HepG2 (cell line): ENCODE data around the gene DPP3. TPM values are rescaled to one million over a fixed set of nuclear protein-coding genes. Genes with fewer than 3 reads are reported as not detected.

ENCODE experiments used
- ARNT ChIP-seq: fragments of 450-650 bp; IDR thresholded peaks from 2 replicates; pipeline ENCODE4 v1.6.1; 2017
- ATF2 ChIP-seq: sonication (generic); formaldehyde crosslinking; IDR thresholded peaks from 2 replicates; pipeline ENCODE4 v1.4.0; 2020; ENCODE audit warnings: missing genetic modification reagents
- BRD4 ChIP-seq: sonication (generic); formaldehyde crosslinking; IDR thresholded peaks from 2 replicates; pipeline ENCODE4 v1.4.0; 2020; ENCODE audit warnings: missing genetic modification reagents
- ESRRA ChIP-seq: sonication (generic); formaldehyde crosslinking; IDR thresholded peaks from 2 replicates; pipeline ENCODE4 v1.5.1; 2020; ENCODE audit warnings: mild to moderate bottlenecking, low read depth, missing genetic modification reagents
- FOXK2 ChIP-seq: fragments of 450-650 bp; IDR thresholded peaks from 2 replicates; pipeline ENCODE4 v1.6.1; 2016
- FOXP4 ChIP-seq: sonication (generic); formaldehyde crosslinking; IDR thresholded peaks from 2 replicates; pipeline ENCODE4 v1.4.0; 2020; ENCODE audit warnings: missing genetic modification reagents
- HMG20A ChIP-seq: IDR thresholded peaks from 2 replicates; pipeline ENCODE4 v1.6.1; 2016; ENCODE audit warnings: borderline replicate concordance
- HNRNPL ChIP-seq: fragments of 200-400 bp; formaldehyde crosslinking; IDR thresholded peaks from 2 replicates; pipeline ENCODE4 v1.6.1; 2017; ENCODE audit warnings: mild to moderate bottlenecking, low read depth, low read length
- HOMEZ ChIP-seq: IDR thresholded peaks from 2 replicates; pipeline ENCODE4 v1.6.1; 2016; ENCODE audit warnings: low read depth
- LBX2 ChIP-seq: sonication (generic); formaldehyde crosslinking; IDR thresholded peaks from 2 replicates; pipeline ENCODE4 v1.5.0; 2020; ENCODE audit warnings: missing genetic modification reagents, mild to moderate bottlenecking, borderline replicate concordance
- MAFF ChIP-seq: IDR thresholded peaks from 2 replicates; pipeline ENCODE4 v1.6.1; 2011; ENCODE audit warnings: low read depth, low read length, improper control_type of control experiment
- MYC ChIP-seq: sonication (generic); formaldehyde crosslinking; IDR thresholded peaks from 2 replicates; pipeline ENCODE4 v1.9.0; 2021; ENCODE audit warnings: missing genetic modification reagents, borderline replicate concordance
- RBM39 ChIP-seq: fragments of 200-400 bp; formaldehyde crosslinking; IDR thresholded peaks from one replicate; pipeline ENCODE4 v1.6.1; 2018; ENCODE audit warnings: antibody characterized with exemption, mild to moderate bottlenecking, low read depth, low read length; ENCODE audit not compliant: poor library complexity, severe bottlenecking
- THAP9 ChIP-seq: sonication (generic); formaldehyde crosslinking; IDR thresholded peaks from 2 replicates; pipeline ENCODE4; 2020; ENCODE audit warnings: missing genetic modification reagents, mild to moderate bottlenecking, borderline replicate concordance
- U2AF2 ChIP-seq: fragments of 200-400 bp; formaldehyde crosslinking; IDR thresholded peaks from 2 replicates; pipeline ENCODE4 v1.6.1; 2017; ENCODE audit warnings: low read depth, mild to moderate bottlenecking, low read length
- XBP1 ChIP-seq: sonication (generic); formaldehyde crosslinking; IDR thresholded peaks from 2 replicates; pipeline ENCODE4 v1.5.0; 2020; ENCODE audit warnings: missing genetic modification reagents
- ZBTB20 ChIP-seq: sonication (generic); formaldehyde crosslinking; IDR thresholded peaks from 2 replicates; pipeline ENCODE4 v1.8.1; 2023; ENCODE audit warnings: missing genetic modification reagents, low read depth, mild to moderate bottlenecking, borderline replicate concordance
- ZBTB7B ChIP-seq: sonication (generic); formaldehyde crosslinking; IDR thresholded peaks from 2 replicates; pipeline ENCODE4 v1.4.0; 2020; ENCODE audit warnings: missing genetic modification reagents
- ZNF530 ChIP-seq: sonication (generic); formaldehyde crosslinking; IDR thresholded peaks from 2 replicates; pipeline ENCODE4 v1.5.0; 2020; ENCODE audit warnings: low read depth, mild to moderate bottlenecking, missing genetic modification reagents
- ZNF616 ChIP-seq: sonication (generic); formaldehyde crosslinking; IDR thresholded peaks from 2 replicates; pipeline ENCODE4 v1.5.0; 2020; ENCODE audit warnings: low read depth, mild to moderate bottlenecking, missing genetic modification reagents
- ZZZ3 ChIP-seq: sonication (generic); formaldehyde crosslinking; IDR thresholded peaks from 2 replicates; pipeline ENCODE4 v1.4.0; 2020; ENCODE audit warnings: missing genetic modification reagents, mild to moderate bottlenecking, borderline replicate concordance
- polyA plus RNA-seq, 8 experiments: library from polyadenylated mRNA; depleted of rRNA in 3 of 8; stranded (reverse) in 7 of 8; unstranded in 1 of 8; fragments of >200 nt; fragmentation: Illumina TruSeq in 4 of 8; extraction: Trizol in 4 of 8; gene quantifications; 2 replicates each; pipeline versions ENCODE4 v1.2.1 to v1.2.3, GENCODE V29; 2011 to 2016; ENCODE audit warnings: low read depth in 4 of 8, missing spikeins in 1 of 8, mixed read lengths in 1 of 8; ENCODE audit not compliant: insufficient read depth in 1 of 8
- total RNA-seq, 5 experiments: library from RNA; depleted of rRNA; stranded (reverse); fragments of >200 nt; fragmentation: Illumina TruSeq; extraction: Trizol; gene quantifications; 2 replicates each; pipeline ENCODE4 v1.2.3, GENCODE V29; 2016; ENCODE audit warnings: low read depth in 1 of 5

Gene DPP3
- total and polyA plus RNA-seq, 2 of the 13 experiments (the other 11 are each of a cell fraction or from before 2014, with no cell fraction given), result 38.4 to 59.8 TPM

GRCh38 chr11:66480117-66480938 lies at the start of gene DPP3 (continued):
- TF ChIP-seq HOMEZ (CRISPR knock-in tag) (no peak), RBM39 (no peak), THAP9 (CRISPR knock-in tag) (no peak; the same call in 1 of the 2 replicates), ARNT (no peak), HMG20A (CRISPR knock-in tag) (no peak), MYC (CRISPR knock-in tag) (peak; percentile 91), LBX2 (CRISPR knock-in tag) (no peak), FOXP4 (CRISPR knock-in tag) (no peak), ZBTB20 (CRISPR knock-in tag) (no peak; the same call in 1 of the 2 replicates), FOXK2 (no peak), MAFF (no peak), ZBTB7B (CRISPR knock-in tag) (peak; percentile 64; the same call in 1 of the 2 replicates), BRD4 (CRISPR knock-in tag) (no peak; the same call in 1 of the 2 replicates), ZZZ3 (peak; percentile 82; the same call in 1 of the 2 replicates), ZNF616 (CRISPR knock-in tag) (no peak), XBP1 (CRISPR knock-in tag) (no peak; the same call in 1 of the 2 replicates), ZNF530 (CRISPR knock-in tag) (no peak), HNRNPL (no peak), ESRRA (no peak; the same call in 1 of the 2 replicates), ATF2 (CRISPR knock-in tag) (no peak), U2AF2 (0 out of 2 replicates have a peak, but pooled peaks have one; percentile 12)
